CMK (cell line): ENCODE measurements around the gene IGSF3.

Experiments used
- DNase-seq: peaks from one replicate; pipeline ENCODE4 v3.0.0-alpha.2; 2010; ENCODE audit warnings: low read depth

The IGSF3 gene

DNA sequence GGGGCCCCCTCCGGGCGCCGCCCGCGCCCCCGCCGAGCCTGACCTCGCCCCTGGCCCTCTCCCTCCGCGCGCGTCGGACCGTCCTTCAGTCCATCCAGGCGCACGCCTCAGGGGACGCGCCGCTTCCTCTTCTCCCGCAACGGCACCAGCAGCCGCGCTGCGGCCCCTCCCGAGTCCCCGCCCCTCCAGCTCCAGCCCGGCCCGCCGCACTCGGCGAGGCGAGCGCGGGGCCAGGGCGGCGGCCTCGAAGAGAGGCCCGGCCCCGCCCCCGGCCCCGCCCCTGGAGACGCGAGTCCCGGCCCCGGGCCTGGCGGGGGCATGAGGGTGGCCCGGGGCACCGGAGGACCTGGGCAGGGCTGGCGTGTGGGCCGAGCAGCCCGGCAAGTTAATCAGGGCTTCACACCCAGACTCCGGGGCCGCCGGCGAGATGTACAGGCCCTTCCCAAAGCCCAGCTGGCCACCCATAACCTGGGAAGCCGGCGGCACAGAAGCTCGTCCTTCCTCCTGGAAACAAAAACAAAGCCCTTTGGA is at the start of gene IGSF3:
IGSF3 (minus strand) TSS at position 159 of the 531 bp plus-strand sequence. CDS start 1,407 bp downstream, outside the sequence.
- DNase-seq, result peak; percentile 64

- DNase-seq, result no peak
Observed at GRCh38 chr1:116717318-116717717, 49.8 kb upstream of the IGSF3 start.

- no peak for DNase-seq
Observed at GRCh38 chr1:116716391-116716790, 48.9 kb upstream of the IGSF3 start.

GRCh38 chr1:116713474-116713873 is 45.9 kb upstream of the IGSF3 start:
- no peak for DNase-seq

GRCh38 chr1:116712510-116712909 is 45.0 kb upstream of the IGSF3 start:
- no peak for DNase-seq

GRCh38 chr1:116711263-116711840 is 43.8 kb upstream of the IGSF3 start:
- DNase-seq, result no peak

- DNase-seq, result no peak
Observed at GRCh38 chr1:116710420-116711262, 43.1 kb upstream of the IGSF3 start.

GRCh38 chr1:116709666-116710167 is 42.2 kb upstream of the IGSF3 start:
- DNase-seq, result no peak

GRCh38 chr1:116708255-116708900 is 40.8 kb upstream of the IGSF3 start:
- DNase-seq, result no peak

- DNase-seq, result no peak
Observed at GRCh38 chr1:116706841-116707240, 39.3 kb upstream of the IGSF3 start.

DNA sequence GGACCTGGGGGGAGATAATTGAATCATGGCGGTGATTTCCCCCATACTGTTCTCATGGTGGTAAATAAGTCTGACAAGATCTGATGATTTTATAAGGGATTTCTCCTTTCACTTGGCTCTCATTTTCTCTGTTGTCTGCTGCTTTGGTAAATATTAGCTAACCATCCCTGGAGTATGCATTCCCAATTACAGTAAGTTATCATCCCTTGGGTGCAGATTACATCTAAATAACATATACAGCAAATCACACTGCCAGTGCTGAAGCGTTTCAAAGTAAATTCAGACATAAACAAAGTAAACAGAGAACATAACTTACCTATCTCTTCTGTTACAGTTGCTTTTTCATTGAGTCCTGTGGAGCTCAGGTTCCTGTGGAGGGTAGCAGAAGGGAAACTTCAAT is 38.6 kb upstream of the IGSF3 start:
- DNase-seq, result no peak

- no peak for DNase-seq
Observed at GRCh38 chr1:116704278-116704677, 36.7 kb upstream of the IGSF3 start.

GRCh38 chr1:116699605-116700004 is 32.1 kb upstream of the IGSF3 start:
- DNase-seq, result no peak

DNA sequence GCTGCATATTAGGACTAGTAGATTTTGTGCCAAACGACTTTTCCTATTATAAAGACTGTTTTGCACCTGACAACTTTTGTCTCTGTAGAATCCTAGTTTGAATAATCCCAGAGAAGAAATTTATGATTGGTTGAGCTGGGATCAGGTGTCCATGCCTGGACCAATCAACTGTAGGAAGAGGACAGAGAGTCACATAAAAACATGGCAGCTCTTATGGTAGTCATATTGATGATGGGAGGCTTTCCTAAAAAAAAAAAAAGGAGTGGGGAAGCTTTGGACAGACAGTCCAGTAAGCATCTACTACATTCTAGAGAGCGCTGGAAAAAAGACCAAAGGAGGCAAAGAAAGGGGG is 30.7 kb upstream of the IGSF3 start:
- no peak for DNase-seq

DNA sequence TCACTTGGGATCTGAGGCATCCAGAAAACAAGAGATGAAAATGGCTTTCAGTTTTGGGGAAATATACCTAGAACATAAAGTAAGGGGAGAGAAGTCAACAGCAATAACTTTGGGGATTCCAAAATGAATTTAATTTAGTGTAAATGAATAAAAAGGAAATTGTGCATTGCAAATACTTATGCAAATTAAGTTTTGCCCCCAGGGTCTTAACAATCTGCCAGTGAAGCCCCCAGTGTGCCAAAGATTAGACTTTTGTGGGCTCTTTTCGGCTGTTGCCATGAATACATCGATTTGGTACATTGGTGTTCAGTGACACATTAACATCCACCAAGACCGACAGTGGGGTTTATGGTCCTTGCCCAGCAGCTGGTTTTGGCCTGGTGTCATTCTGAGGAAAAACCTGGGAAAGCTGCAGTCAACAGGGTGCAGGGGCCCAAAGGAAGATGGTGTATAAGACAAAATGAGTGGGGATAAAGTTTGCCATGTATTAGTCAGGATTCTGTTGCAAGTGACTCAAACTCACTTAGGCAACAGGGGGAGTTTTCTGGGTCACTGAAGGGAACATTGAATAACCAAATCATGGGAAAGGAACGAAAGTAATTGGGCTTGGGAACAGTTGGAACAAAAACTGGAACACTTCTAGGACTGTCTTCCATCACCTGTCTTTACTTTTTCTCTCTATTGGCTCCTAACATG is 30.2 kb upstream of the IGSF3 start:
- DNase-seq, result no peak

DNA sequence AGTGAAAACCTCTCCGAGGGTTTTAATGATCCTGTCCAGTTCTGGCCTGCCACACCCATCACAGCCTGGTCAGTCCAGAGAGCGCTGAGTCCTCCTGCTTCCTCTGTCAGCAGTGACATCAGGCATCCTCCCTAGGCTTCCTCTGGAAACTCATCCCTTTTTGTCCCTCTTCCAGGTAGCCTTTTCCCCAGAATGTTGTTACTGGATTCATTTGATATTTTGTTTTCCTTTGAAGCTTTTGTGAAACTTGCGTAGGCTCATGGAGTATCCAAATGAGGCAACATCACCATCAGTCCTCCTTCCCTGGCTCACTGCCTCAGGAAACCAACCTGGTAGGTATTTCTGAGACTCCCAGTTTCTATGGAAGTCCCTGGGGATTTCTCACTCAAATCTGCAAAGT is 27.0 kb upstream of the IGSF3 start:
- no peak for DNase-seq

GRCh38 chr1:116693759-116694480 is 26.4 kb upstream of the IGSF3 start:
- no peak for DNase-seq

- DNase-seq, result no peak
Observed at GRCh38 chr1:116692879-116693278, 25.3 kb upstream of the IGSF3 start.

- DNase-seq, result no peak
Observed at GRCh38 chr1:116690849-116691406, 23.4 kb upstream of the IGSF3 start.

DNA sequence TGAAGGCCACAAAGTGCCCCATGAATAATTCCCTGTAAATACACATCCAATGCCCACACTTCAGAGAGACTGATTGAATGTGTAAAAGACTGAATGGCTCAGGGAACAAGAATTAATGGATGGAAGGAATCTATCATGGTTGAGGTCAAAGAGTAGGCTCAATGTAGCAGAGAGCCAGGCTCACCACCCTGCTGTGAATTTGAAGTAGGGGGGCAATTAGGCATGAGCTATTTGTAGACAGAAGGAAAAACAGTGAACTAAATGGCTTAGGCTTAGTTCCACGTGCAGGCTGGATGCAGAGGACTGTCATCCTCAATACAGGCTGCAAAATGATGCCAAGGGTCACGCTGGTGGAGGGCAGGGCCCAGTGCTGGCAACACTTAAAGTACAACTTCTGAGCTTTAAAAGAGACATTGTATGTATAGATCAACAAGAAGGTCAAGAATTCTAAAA is 22.9 kb upstream of the IGSF3 start:
- DNase-seq, result no peak

- DNase-seq, result no peak
Observed at GRCh38 chr1:116686723-116687352, 19.3 kb upstream of the IGSF3 start.
